Measurements from ENCODE around the gene CES4A. TPM values are rescaled to one million over a fixed set of nuclear protein-coding genes. Genes with fewer than 3 reads are reported as not detected.
"Not testable (repeated sequence)": the region's sequence is repeated elsewhere in the genome, so short reads cannot be mapped to it uniquely, and the experiment has no call there.

Gene CES4A
- total RNA-seq, 2 donors from 2014 or later: 7.8 to 20.6 TPM

DNA sequence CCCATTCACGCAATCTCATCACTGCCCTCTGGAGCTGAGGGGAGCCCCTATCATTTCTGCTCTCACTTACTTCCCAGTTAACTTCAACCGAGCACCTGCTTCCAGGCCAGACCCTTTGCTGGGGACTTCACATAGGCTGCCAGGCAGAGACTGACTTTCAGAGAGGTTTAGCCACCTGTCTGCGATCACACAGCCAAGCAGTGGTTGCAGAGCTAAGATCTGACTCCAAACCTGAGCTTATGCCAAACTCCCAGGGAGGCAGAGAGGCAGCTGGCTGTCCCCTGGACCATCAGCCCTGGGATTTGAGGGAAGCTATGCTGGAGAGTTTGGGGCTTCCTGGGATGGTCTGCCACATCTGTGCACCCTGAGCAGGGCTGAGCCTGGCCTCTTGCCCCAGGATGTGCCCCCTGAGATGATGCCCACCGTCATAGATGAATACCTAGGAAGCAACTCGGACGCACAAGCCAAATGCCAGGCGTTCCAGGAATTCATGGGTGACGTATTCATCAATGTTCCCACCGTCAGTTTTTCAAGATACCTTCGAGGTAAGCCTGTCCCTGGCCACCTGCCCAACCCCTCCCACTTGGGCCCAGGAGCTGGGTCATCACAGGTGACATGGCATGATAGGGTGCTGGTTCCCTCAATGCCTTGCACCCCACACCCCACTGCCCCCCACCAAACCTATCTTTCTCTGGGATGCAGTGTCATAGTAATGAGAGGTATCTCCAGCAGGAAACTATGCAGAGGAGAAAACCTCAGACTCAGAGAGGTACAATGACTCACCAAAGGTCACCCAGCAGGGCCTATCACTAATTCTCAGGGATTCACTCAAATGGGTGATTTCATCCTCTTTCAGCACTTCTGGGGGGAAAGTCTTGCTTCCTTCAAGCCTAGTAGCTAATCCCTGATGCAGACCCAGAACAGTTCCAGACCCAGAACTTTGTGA, 17.3 kb upstream of the CES4A start:
- H3K36me3 ChIP-seq: no peaks in the 10 kb centered on the region
- DNase-seq (ENCODE audit: low spot score): no peak

DNA sequence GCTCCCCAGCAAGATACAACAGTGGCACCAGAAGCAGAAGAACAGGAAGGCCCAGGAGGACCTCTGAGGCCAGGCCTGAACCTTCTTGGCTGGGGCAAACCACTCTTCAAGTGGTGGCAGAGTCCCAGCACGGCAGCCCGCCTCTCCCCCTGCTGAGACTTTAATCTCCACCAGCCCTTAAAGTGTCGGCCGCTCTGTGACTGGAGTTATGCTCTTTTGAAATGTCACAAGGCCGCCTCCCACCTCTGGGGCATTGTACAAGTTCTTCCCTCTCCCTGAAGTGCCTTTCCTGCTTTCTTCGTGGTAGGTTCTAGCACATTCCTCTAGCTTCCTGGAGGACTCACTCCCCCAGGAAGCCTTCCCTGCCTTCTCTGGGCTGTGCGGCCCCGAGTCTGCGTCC, 15.4 kb upstream of the CES4A start:
- no peak for DNase-seq (ENCODE audit: low spot score)
- Histone ChIP-seq H3K27me3 (no peaks in the 10 kb centered on the region), H3K36me3 (no peaks in the 10 kb centered on the region), H3K9me3 (no peaks in the 10 kb centered on the region), H3K4me3 (no peak overlapping the region), H3K27ac (no peak overlapping the region), H3K4me1 (no peaks in the 10 kb centered on the region)
- TF ChIP-seq, protein P1, sequence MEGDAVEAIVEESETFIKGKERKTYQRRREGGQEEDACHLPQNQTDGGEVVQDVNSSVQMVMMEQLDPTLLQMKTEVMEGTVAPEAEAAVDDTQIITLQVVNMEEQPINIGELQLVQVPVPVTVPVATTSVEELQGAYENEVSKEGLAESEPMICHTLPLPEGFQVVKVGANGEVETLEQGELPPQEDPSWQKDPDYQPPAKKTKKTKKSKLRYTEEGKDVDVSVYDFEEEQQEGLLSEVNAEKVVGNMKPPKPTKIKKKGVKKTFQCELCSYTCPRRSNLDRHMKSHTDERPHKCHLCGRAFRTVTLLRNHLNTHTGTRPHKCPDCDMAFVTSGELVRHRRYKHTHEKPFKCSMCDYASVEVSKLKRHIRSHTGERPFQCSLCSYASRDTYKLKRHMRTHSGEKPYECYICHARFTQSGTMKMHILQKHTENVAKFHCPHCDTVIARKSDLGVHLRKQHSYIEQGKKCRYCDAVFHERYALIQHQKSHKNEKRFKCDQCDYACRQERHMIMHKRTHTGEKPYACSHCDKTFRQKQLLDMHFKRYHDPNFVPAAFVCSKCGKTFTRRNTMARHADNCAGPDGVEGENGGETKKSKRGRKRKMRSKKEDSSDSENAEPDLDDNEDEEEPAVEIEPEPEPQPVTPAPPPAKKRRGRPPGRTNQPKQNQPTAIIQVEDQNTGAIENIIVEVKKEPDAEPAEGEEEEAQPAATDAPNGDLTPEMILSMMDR (IDR thresholded peaks at IDR 0.05): no peak

More for the DNA sequence above, 17.3 kb upstream of the CES4A start:
- H3K4me3 ChIP-seq: no peak overlapping the region
- no peaks in the 10 kb centered on the region for H3K4me1 ChIP-seq
- H3K9me3 ChIP-seq: no peaks in the 10 kb centered on the region
- TF ChIP-seq, protein P1 (IDR thresholded peaks at IDR 0.05): no peak
- no peaks in the 10 kb centered on the region for H3K27me3 ChIP-seq
- H3K27ac ChIP-seq: no peak overlapping the region

DNA sequence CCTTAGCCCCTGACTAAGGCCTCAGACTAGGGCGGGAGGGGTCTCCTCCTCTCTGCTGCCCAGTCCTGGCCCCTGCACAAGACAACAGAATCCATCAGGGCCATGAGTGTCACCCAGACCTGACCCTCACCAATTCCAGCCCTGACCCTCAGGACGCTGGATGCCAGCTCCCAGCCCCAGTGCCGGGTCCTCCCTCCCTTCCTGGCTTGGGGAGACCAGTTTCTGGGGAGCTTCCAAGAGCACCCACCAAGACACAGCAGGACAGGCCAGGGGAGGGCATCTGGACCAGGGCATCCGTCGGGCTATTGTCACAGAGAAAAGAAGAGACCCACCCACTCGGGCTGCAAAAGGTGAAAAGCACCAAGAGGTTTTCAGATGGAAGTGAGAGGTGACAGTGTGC, 14.7 kb upstream of the CES4A start:
- Histone ChIP-seq H3K27ac (no peak overlapping the region), H3K4me1 (no peaks in the 10 kb centered on the region), H3K36me3 (no peaks in the 10 kb centered on the region), H3K27me3 (no peaks in the 10 kb centered on the region), H3K4me3 (no peak overlapping the region), H3K9me3 (no peaks in the 10 kb centered on the region)
- TF ChIP-seq, protein P1 (IDR thresholded peaks at IDR 0.05): no peak
- DNase-seq (ENCODE audit: low spot score): no peak

DNA sequence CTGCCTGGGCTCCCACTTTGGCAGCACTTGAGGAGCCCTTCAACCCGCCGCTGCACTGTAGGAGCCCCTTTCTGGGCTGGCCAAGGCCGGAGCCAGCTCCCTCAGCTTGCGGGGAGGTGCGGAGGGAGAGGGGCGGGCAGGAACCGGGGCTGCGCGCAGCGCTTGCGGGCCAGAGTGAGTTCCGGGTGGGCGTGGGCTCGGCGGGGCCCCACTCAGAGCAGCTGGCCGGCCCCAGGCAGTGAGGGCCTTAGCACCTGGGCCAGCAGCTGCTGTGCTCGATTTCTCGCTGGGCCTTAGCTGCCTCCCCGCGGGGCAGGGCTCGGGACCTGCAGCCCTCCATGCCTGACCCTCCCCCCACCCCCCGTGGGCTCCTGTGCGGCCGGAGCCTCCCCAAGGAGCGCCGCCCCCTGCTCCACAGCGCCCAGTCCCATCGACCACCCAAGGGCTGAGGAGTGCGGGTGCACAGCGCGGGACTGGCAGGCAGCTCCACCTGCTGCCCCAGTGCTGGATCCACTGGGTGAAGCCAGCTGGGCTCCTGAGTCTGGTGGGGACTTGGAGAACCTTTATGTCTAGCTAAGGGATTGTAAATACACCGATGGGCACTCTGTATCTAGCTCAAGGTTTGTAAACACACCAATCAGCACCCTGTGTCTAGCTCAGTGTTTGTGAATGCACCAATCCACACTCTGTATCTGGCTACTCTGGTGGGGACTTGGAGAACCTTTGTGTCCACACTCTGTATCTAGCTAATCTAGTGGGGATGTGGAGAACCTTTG, 14.0 kb upstream of the CES4A start:
- not testable (repeated sequence) for H3K27ac ChIP-seq; DNase-seq (ENCODE audit: low spot score); H3K4me3 ChIP-seq; H3K27me3 ChIP-seq; H3K36me3 ChIP-seq; H3K9me3 ChIP-seq; H3K4me1 ChIP-seq

DNA sequence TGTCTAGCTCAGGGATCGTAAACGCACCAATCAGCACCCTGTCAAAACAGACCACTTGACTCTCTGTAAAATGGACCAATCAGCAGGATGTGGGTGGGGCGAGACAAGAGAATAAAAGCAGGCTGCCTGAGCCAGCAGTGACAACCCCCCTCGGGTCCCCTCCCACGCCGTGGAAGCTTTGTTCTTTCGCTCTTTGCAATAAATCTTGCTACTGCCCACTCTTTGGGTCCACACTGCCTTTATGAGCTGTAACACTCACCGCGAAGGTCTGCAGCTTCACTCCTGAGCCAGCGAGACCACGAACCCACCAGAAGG, 13.5 kb upstream of the CES4A start:
- DNase-seq (ENCODE audit: low spot score); H3K36me3 ChIP-seq; H3K27me3 ChIP-seq; H3K27ac ChIP-seq; H3K4me3 ChIP-seq; H3K9me3 ChIP-seq; H3K4me1 ChIP-seq: not testable (repeated sequence)

DNA sequence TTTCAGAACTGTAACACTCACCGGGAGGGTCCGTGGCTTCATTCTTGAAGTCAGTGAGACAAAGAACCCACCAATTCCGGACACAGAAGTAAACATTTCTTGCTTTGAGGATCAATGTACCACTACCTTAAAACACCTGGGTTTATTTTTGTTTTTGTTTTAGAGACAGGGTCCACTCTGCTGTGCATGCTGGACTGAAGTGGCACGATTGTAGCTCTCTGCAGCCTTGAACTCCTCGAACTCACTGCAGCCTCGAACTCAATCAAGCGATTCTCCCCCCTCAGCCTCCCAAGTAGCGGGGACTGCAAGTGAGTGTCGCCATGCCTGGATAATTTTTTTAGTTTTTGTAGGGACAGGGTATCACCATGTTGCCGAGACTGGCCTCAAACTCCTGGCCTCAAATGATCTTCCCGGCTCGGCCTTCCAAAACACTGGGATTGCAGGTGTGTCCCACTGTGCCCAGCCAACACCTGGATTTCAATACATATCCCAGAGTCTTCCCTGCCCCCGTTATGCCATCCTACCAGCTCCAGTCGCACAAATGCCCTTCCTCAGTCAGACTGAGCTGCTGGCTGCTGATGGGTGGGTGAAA, 13.0 kb upstream of the CES4A start:
- no peaks in the 10 kb centered on the region for H3K4me1 ChIP-seq
- no peak for DNase-seq (ENCODE audit: low spot score)
- H3K27me3 ChIP-seq: no peaks in the 10 kb centered on the region
- TF ChIP-seq, protein P1 (IDR thresholded peaks at IDR 0.05): no peak
- no peaks in the 10 kb centered on the region for H3K9me3 ChIP-seq
- H3K4me3 ChIP-seq: no peak overlapping the region
- H3K36me3 ChIP-seq: no peaks in the 10 kb centered on the region
- no peak overlapping the region for H3K27ac ChIP-seq
